Retinal pigment epithelial cell (primary cell): ENCODE measurements around the gene HMGB1.
"Not testable (repeated sequence)": the region's sequence is repeated elsewhere in the genome, so short reads cannot be mapped to it uniquely, and the experiment has no call there.

ENCODE experiments used
- DNase-seq: peaks from one replicate; pipeline ENCODE4 v3.0.0-alpha.2; 2010; ENCODE audit warnings: low read depth
- H3K4me3 ChIP-seq: 2 replicates; pipeline ENCODE4 v1.5.1; 2011; ENCODE audit warnings: mild to moderate bottlenecking, low read length, control low read depth, moderate library complexity
- CTCF ChIP-seq: conservative IDR thresholded peaks from 2 replicates; pipeline ENCODE4 v1.5.1; 2011; ENCODE audit warnings: low read depth, low read length, control low read depth, inconsistent platforms

The HMGB1 gene

GRCh38 chr13:30457306-30457891 lies 8.3 kb downstream of the HMGB1 start:
- DNase-seq, result no peak
- no peak overlapping the region for H3K4me3 ChIP-seq
- no peak for TF ChIP-seq CTCF

GRCh38 chr13:30456290-30456689 lies 9.4 kb downstream of the HMGB1 start:
- TF ChIP-seq CTCF, result no peak
- no peak overlapping the region for H3K4me3 ChIP-seq

GRCh38 chr13:30454991-30455390 lies 10.7 kb downstream of the HMGB1 start:
- TF ChIP-seq CTCF, result no peak

More at GRCh38 chr13:30456290-30456689, 9.4 kb downstream of the HMGB1 start:
- no peak for DNase-seq

GRCh38 chr13:30453727-30454126 lies 12.0 kb downstream of the HMGB1 start:
- DNase-seq, result no peak
- no peak overlapping the region for H3K4me3 ChIP-seq
- TF ChIP-seq CTCF, result peak; percentile 27

More at GRCh38 chr13:30454991-30455390, 10.7 kb downstream of the HMGB1 start:
- DNase-seq, result no peak
- H3K4me3 ChIP-seq, result no peak overlapping the region

- DNase-seq, H3K4me3 ChIP-seq: not testable (repeated sequence)
These were observed 14.3 kb downstream of the HMGB1 start for GRCh38 chr13:30451476-30451875.

- DNase-seq, result no peak
- TF ChIP-seq CTCF, result no peak
- H3K4me3 ChIP-seq, result no peak overlapping the region
These were observed 15.7 kb downstream of the HMGB1 start for GRCh38 chr13:30450066-30450465.

- no peak overlapping the region for H3K4me3 ChIP-seq
- TF ChIP-seq CTCF, result no peak
- DNase-seq, result no peak
These were observed 17.3 kb downstream of the HMGB1 start for GRCh38 chr13:30448441-30448840.

- TF ChIP-seq CTCF, result no peak
- DNase-seq, result no peak
- peak overlapping the region; percentile 15 for H3K4me3 ChIP-seq
These were observed 19.6 kb downstream of the HMGB1 start for GRCh38 chr13:30446126-30446500.
